Osteocyte (in vitro differentiated cells): ENCODE results near the gene NISCH. TPM values are rescaled to one million over a fixed set of nuclear protein-coding genes. Genes with fewer than 3 reads are reported as not detected.

ENCODE experiments used
- DNase-seq: peaks from one replicate; pipeline ENCODE4 v3.0.0; 2021; ENCODE audit warnings: mixed read lengths; ENCODE audit not compliant: unreplicated experiment; ENCODE audit errors: extremely low spot score
- H3K27ac Mint-ChIP-seq: one replicate; pipeline ENCODE4 v1.8.0; 2021; ENCODE audit warnings: mild to moderate bottlenecking, mixed read lengths; ENCODE audit not compliant: unreplicated experiment
- H3K27me3 Mint-ChIP-seq: one replicate; pipeline ENCODE4 v1.8.0; 2021; ENCODE audit warnings: mixed read lengths; ENCODE audit not compliant: unreplicated experiment
- H3K36me3 Mint-ChIP-seq: one replicate; pipeline ENCODE4 v1.8.0; 2021; ENCODE audit warnings: mixed read lengths; ENCODE audit not compliant: unreplicated experiment
- H3K4me1 Mint-ChIP-seq: one replicate; pipeline ENCODE4 v1.8.0; 2021; ENCODE audit warnings: mixed read lengths; ENCODE audit not compliant: unreplicated experiment
- H3K4me3 Mint-ChIP-seq: one replicate; pipeline ENCODE4 v1.8.0; 2021; ENCODE audit warnings: mild to moderate bottlenecking, moderate library complexity, mixed read lengths; ENCODE audit not compliant: unreplicated experiment
- H3K9me3 Mint-ChIP-seq: one replicate; pipeline ENCODE4 v1.8.0; 2021; ENCODE audit warnings: mixed read lengths; ENCODE audit not compliant: unreplicated experiment
- total RNA-seq: library from RNA; stranded (reverse); gene quantifications from 2 replicates; pipeline ENCODE4 v1.2.1, GENCODE V29; 2021
- TF ChIP-seq, protein P1 (sequence below): fragments of 200-600 bp; sonication (generic); IDR thresholded peaks from 2 replicates; pipeline ENCODE4 v1.5.0; 2021; ENCODE audit warnings: antibody characterized with exemption, mild to moderate bottlenecking, moderate library complexity

Gene NISCH
- total RNA-seq, 1 donor from 2014 or later, result 138 TPM

DNA sequence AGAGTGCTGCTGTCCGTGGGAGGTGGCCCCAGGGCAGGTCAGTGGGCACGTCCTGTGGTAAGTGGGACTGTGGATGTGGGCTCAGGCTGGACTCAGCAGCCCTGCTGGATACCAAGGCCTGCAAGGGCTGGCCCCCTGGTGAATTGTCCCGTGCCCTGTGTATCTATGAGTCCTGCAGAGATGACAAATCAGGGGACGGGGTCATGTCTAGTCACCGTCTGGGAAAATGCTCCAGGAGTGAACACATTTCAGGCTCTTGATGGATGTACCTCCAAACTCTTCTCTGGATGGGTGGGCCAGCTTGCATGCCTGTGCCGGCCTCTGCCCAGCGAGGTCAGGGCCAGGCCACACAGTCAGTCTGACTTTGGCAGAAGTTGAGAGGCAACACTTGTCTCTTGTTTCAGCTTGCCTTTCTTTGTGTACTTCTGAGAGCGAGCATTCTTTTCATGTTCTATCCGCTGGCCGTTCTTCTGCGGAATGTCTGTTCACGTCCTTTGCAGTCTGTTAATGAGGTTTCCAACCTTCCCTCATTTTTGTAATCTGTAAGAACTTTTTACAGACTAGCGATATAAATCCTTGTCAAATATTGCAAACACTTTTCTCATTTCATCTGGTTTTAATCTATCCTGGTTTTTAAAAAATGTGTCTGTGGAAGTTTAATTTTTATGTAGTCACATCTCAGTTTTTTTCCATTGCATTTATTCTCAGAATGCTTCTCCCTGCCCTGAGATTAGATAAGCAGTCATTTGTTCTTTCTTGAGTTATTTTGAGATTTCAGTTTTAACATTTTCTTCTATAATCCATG is 28.4 kb downstream of the NISCH start:
- Mint-ChIP-seq H3K36me3 (peaks cover 49% of the 10 kb centered on the region), H3K9me3 (no peaks in the 10 kb centered on the region), H3K4me1 (peaks cover 8% of the 10 kb centered on the region), H3K27me3 (no peaks in the 10 kb centered on the region), H3K4me3 (no peak overlapping the region), H3K27ac (no peak overlapping the region)
- DNase-seq, result no peak
- TF ChIP-seq, protein P1, sequence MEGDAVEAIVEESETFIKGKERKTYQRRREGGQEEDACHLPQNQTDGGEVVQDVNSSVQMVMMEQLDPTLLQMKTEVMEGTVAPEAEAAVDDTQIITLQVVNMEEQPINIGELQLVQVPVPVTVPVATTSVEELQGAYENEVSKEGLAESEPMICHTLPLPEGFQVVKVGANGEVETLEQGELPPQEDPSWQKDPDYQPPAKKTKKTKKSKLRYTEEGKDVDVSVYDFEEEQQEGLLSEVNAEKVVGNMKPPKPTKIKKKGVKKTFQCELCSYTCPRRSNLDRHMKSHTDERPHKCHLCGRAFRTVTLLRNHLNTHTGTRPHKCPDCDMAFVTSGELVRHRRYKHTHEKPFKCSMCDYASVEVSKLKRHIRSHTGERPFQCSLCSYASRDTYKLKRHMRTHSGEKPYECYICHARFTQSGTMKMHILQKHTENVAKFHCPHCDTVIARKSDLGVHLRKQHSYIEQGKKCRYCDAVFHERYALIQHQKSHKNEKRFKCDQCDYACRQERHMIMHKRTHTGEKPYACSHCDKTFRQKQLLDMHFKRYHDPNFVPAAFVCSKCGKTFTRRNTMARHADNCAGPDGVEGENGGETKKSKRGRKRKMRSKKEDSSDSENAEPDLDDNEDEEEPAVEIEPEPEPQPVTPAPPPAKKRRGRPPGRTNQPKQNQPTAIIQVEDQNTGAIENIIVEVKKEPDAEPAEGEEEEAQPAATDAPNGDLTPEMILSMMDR, result no peak

DNA sequence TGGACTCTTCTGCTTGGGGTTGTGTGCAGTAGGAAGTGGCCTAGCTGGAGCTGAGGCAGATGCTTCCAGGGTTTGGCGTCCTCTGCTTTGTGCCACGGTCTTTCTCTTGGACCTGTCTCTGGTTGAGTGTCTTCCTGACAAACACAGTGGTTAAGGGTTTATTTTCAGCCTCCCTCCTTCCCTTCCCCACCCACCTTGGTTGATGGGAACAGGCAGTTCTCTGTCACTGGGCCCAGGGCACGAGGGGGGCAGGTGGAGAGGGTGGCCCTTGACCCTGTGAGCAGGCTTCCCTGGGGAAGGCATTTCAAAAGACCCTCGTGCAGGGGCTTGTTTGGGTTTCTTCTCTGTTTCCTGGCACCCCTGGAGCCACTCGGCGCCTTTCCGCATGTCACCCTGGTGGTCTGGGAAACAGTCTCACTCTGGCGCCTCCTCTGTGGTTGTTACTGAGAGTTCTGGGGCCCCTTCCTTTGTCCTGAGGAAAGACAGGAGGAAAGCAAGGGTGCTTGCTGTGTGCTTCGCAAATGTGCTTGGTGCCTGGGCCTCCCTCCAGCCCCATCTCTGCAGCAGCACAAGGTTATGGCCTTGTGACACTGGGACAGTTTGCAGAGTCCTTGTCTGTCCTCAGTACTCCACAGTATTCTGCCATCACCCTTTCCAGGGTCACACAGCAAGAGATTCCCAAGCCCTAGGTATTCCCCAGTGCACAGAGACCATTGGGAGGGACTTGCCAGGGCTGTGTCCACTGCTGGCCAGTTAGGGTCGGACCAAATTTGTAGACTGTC is 29.5 kb downstream of the NISCH start:
- no peak for DNase-seq
- Mint-ChIP-seq H3K27me3 (no peaks in the 10 kb centered on the region), H3K36me3 (peaks cover 45% of the 10 kb centered on the region), H3K9me3 (no peaks in the 10 kb centered on the region), H3K4me1 (peaks cover 8% of the 10 kb centered on the region), H3K27ac (no peak overlapping the region), H3K4me3 (no peak overlapping the region)
- TF ChIP-seq, protein P1, result no peak

DNA sequence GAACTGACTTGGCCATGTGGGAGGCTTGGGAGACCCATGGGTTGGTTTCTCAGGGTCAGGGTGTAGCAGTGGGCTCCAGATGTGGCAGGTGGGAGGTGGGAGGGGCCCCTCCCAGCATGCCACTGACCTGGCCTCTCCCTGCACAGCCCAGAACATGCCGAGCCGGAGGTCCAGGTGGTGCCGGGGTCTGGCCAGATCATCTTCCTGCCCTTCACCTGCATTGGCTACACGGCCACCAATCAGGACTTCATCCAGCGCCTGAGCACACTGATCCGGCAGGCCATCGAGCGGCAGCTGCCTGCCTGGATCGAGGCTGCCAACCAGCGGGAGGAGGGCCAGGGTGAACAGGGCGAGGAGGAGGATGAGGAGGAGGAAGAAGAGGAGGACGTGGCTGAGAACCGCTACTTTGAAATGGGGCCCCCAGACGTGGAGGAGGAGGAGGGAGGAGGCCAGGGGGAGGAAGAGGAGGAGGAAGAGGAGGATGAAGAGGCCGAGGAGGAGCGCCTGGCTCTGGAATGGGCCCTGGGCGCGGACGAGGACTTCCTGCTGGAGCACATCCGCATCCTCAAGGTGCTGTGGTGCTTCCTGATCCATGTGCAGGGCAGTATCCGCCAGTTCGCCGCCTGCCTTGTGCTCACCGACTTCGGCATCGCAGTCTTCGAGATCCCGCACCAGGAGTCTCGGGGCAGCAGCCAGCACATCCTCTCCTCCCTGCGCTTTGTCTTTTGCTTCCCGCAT is 31.8 kb downstream of the NISCH start:
- TF ChIP-seq, protein P1, result no peak

DNA sequence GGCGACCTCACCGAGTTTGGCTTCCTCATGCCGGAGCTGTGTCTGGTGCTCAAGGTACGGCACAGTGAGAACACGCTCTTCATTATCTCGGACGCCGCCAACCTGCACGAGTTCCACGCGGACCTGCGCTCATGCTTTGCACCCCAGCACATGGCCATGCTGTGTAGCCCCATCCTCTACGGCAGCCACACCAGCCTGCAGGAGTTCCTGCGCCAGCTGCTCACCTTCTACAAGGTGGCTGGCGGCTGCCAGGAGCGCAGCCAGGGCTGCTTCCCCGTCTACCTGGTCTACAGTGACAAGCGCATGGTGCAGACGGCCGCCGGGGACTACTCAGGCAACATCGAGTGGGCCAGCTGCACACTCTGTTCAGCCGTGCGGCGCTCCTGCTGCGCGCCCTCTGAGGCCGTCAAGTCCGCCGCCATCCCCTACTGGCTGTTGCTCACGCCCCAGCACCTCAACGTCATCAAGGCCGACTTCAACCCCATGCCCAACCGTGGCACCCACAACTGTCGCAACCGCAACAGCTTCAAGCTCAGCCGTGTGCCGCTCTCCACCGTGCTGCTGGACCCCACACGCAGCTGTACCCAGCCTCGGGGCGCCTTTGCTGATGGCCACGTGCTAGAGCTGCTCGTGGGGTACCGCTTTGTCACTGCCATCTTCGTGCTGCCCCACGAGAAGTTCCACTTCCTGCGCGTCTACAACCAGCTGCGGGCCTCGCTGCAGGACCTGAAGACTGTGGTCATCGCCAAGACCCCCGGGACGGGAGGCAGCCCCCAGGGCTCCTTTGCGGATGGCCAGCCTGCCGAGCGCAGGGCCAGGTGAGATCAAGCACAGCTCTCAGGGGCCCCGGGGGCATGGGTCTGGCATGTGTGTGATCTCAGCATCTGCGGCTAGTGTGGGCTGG is 32.6 kb downstream of the NISCH start:
- TF ChIP-seq, protein P1, result no peak
- no peaks in the 10 kb centered on the region for H3K27me3 Mint-ChIP-seq
- DNase-seq, result no peak
- peaks cover 18% of the 10 kb centered on the region for H3K4me1 Mint-ChIP-seq
- H3K36me3 Mint-ChIP-seq, result peaks cover 38% of the 10 kb centered on the region
- no peak overlapping the region for H3K27ac Mint-ChIP-seq
- H3K9me3 Mint-ChIP-seq, result no peaks in the 10 kb centered on the region
- H3K4me3 Mint-ChIP-seq, result no peak overlapping the region

More for the DNA sequence above, 31.8 kb downstream of the NISCH start:
- DNase-seq, result no peak
- Mint-ChIP-seq H3K4me1 (peaks cover 12% of the 10 kb centered on the region), H3K27me3 (no peaks in the 10 kb centered on the region), H3K36me3 (peaks cover 37% of the 10 kb centered on the region), H3K4me3 (no peak overlapping the region), H3K9me3 (no peaks in the 10 kb centered on the region), H3K27ac (no peak overlapping the region)
